ENCODE results near the gene SNRNP40.
"Not testable (repeated sequence)": the region's sequence is repeated elsewhere in the genome, so short reads cannot be mapped to it uniquely, and the experiment has no call there.

SNRNP40 gene

GRCh38 chr1:31296486-31297276, at the start of gene SNRNP40, which contains the start of gene ZCCHC17:
Gene SNRNP40 (minus strand): TSS chr1:31296788. CDS start chr1:31296751, 37 bp downstream.
Gene ZCCHC17 (plus strand): TSS chr1:31297032. CDS start chr1:31310099, 13,067 bp downstream.
- DNase-seq (ENCODE audit: low read depth, low spot score): peak; percentile 96

DNA sequence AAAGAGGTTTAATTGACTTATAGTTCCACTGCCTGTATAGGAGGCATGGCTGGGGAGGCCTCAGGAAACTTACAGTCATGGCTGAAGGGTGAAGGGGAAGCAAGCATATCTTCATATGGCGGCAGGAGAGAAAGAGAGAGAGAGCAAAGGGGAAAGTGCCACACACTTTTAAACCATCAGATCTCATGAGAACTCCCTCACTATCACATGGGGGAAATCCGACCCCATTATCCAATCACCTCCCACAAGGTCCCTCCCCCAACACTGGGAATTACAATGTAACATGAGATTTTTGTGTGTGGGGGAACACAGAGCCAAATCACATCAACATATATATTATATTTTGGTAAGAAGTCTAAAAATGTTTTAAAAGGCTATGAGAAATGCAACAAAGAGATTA, 49.0 kb upstream of the SNRNP40 start:
- no peak for DNase-seq (ENCODE audit: low read depth, low spot score)

- DNase-seq (ENCODE audit: low read depth, low spot score): no peak
These were observed 47.9 kb upstream of the SNRNP40 start for GRCh38 chr1:31344503-31344902.

DNA sequence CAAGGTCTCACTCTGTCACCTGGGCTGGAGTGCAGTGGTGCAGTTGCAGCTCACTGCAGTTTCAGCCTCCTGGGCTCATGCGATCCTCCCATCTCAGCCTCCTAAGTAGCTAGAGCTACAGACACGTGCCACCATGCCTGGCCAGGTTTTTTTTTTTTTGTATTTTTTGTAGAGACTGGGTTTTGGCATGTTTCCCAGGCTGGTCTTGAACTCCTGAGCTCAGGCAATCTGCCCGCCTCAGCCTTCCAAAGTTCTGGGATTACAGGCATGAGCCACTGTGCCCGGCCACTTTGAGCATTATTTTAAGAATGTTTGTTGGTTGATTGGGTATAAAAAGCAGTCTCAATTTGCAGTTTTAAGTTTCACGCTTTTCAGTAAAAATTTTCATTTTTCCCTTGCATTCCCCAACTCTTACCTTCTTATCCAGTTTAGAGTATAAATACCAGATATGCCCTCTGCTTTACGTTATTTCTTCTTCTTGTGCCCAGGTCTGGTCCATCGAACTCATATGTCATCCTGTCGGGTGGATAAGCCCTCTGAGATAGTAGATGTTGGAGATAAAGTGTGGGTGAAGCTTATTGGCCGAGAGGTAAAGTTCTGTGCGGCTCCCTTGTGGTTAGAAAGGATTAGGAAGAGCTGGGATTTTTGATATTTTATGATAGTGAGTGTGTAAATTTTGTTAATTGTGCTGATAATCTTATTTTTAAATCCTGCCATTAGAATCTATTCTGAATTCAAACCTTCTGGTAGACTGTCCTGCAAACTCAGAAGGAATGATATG, 40.3 kb upstream of the SNRNP40 start:
- DNase-seq (ENCODE audit: low read depth, low spot score): no peak

GRCh38 chr1:31335007-31335406, 38.4 kb upstream of the SNRNP40 start:
- DNase-seq (ENCODE audit: low read depth, low spot score): no peak

DNA sequence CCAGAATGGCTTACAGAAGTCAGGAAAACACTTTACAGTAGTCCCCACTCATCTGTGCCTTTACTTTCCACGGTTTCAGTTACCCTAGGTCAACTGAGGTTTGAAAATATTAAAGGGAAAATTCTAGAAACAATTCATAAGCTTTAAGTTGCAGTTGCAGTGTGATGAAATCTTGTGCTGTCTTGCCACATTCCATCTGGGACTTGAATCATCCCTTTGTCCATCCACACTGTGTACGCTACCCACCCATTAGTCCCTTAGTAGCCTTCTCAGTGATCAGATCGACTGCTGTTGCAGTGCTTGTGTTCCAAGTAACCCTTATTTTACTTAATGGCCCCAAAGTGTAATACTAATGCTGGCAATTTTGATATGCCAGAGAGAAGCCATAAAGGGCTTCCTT, 30.8 kb upstream of the SNRNP40 start:
- no peak for DNase-seq (ENCODE audit: low read depth, low spot score)

DNA sequence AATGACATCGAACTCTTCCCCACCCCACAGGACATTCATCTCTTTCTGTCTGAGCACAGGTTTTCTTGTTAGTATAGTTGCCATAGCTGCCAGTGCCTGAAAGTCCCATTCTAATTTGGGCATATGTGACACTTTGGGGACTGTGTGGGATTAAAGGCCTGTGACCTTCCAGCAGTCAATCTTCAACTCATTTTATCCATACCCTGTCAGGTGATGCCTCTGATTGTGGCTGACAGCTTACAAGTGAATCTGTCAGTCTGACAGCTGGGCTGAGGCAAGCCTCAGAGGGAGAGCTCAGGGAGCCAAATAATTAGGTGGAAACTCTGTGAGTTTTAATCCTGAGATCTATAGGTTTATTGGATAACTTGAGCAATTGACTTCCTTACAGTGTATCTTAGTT, 29.9 kb upstream of the SNRNP40 start:
- no peak for DNase-seq (ENCODE audit: low read depth, low spot score)

DNA sequence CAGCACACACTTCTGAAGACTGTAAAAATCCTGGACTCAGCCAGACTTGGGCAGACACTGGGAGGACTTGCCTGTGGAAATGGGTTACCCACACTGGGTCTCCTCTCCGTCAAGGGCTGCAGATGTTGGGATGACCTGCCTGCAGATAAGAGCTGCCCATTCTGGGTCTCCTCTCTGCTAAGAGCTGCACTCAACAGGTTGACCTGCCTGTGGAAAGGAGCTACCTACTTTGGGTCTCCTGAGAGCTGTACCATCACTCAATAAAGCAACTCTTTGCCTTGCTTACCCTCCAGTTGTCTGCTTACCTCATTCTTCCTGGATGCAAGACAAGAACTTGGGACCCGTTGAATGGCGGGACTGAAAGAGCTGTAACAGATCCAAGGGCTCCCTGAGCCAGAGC, 28.4 kb upstream of the SNRNP40 start:
- no peak for DNase-seq (ENCODE audit: low read depth, low spot score)

DNA sequence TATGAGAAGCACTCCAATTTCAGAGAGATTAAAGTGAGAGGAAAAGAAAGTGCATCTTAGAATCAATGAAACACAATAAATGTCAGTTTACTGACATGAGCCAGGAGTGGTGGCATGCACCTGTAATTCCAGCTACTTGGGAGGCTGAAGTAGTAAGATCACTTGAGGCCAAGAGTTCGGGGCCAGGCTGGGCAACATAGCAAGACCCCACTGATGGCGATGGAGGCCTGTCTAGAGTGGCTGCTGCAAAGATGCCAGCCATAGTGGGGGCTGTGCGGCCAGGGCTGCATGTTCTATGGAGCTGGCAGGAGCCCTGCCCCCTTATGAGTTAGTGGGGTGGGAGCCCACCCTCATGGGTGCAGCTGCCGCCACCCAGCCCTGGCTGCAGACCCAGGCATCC, 27.5 kb upstream of the SNRNP40 start:
- no peak for DNase-seq (ENCODE audit: low read depth, low spot score)

DNA sequence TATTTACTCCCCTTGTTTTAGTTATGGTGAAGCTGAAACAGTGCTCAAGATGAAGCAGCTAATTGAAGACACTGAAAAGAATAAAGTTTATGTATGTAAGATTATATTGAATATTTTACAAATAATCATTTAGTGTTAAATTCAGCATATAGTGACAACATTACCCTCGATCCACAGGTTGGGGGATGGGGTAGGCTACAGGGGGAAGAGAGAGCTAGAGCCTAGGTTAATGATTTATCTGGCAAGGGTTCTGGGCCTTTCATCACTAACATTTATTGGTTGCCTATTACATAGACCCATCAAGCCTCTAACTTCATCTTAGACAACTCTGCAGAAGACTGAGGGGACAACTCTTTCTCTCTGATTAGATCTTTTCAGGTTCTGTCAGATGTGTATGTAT, 21.6 kb upstream of the SNRNP40 start:
- DNase-seq (ENCODE audit: low read depth, low spot score): no peak

- DNase-seq (ENCODE audit: low read depth, low spot score): no peak
These were observed 19.3 kb upstream of the SNRNP40 start for GRCh38 chr1:31315902-31316301.

DNA sequence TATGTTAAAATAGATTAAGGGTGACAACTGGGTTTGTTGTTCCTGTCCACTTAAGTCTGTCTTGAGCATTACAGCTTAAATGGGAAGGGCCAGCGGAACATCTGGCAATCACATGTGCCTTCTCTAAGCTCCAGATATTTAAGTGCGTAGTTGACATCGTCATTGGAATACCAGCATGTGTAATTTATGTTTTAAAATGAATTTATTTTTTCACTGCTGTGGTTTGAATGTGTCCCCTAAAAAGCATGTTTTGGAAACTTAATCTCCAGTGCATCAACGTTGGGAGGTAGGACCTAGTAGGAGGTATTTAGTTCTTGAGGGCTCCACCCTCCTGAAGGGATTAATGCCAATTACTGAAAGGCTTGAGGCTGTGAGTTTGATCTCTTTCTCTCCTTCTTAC, 13.6 kb upstream of the SNRNP40 start:
- no peak for DNase-seq (ENCODE audit: low read depth, low spot score)

GRCh38 chr1:31308036-31308435, 11.4 kb upstream of the SNRNP40 start:
- no peak for DNase-seq (ENCODE audit: low read depth, low spot score)

DNA sequence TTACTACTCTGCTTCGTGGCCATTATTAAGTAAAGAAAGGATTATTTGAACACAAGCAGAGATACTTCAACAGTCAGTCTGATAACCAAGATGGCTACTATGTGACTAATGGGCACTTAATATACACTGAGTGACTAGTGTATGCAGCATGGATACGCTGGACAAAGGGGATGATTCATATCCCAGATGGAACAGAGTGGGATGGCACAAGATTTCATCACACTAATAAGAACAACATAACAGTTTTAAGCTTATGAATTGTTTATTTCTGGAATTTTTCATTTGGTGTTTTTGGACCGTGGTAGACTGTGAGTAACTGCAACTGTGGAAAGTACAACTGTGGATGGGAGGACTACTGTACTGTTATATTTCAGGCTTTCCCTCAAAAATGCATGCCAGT, 9.7 kb upstream of the SNRNP40 start:
- peak; percentile 8 for DNase-seq (ENCODE audit: low read depth, low spot score)

- no peak for DNase-seq (ENCODE audit: low read depth, low spot score)
These were observed 6.3 kb upstream of the SNRNP40 start for GRCh38 chr1:31302709-31303441.

- DNase-seq (ENCODE audit: low read depth, low spot score): no peak
These were observed 3.6 kb upstream of the SNRNP40 start for GRCh38 chr1:31300193-31300592.

DNA sequence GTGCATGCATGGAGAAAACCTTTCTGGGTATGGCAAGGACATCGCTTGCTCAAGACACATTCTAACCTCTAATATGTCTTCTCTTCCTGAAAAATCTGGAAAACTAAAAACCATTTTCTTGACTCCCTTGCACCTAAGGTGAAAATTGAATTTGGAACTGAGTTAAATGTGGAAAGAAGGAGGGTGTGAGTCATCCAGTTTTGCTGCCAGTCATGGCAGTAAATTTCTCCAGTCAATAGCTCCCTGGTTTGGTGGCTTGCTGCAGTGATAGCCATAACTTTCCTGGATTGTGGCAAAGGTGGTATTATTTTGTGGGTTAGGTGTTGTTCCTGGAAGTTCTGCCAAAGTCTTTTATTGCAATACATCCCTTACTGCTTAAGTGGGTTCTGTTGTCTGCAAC, 2.8 kb upstream of the SNRNP40 start:
- no peak for DNase-seq (ENCODE audit: low read depth, low spot score)

DNA sequence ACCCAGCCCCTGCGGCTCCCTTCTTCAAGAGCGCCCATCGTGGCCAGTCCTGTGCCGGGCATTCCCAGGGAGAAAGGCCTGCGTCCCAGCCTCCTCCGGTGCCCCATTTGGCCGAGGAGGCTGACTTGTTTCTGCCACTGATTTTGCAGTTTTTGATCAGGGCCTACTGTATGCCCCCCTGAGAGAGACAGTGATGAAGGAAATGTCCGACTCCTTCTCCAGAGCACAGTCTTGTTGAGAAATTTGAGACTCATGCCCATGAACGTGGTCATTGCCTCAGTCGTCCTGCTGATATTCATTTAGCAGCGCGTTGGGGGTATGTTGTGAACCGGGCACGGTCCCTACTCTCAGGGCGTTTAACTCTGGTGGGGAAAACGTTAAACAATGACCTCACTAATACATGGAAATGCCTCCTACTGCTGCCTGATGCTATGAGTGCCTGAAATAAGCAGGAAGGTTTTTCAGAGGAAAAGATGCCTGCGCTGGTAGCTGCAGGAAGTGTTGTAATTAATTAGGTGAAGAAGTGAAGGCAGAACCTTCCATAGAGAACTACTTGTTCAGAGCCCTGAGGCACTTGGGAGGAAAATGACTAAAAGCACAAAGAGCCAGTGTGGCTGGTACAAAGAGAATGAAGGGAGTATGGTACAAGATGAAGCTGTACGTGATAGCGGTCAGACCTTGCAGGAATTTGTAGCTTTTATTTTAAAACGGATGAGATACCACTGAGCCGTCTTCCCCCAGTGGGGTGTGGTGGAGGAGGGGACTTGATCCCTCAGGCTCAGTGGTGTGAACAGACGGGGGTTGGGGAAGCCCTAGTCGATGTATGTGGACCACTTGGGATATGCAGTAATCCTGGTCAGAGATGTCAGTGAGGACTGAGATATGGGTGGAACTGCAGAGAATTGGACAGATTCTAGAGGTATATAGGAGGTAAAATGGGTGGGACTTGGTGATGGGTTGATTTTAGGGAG, 974 bp upstream of the SNRNP40 start:
- no peak for DNase-seq (ENCODE audit: low read depth, low spot score)

DNA sequence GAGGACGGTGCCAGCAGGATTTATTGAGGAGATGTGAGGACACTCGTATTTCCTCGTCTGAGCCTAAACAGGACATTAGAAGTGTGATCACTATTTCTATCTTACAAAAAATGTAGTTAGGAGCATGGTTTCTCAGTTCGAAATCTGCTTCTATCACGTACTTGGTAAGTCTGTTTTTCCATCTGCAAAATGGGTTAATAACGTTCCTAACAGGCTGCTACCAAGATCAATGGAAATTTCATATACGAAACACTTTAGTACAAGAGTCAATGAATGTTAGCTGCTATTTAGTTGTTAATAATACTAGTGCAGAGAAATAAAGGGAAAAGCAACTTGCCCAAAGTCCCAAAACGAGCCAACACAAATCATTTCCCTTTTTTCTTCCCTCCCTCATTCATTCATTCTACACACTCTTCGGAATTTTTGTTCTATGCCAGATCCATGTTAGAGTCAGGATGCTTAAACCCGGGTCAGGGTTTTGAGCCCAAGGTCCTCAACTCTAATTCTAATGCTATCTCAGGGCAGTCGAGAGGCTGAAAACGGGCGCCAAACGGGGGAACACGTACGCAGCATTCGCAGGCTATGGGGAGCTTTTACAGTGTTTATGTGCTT, 608 bp downstream of the SNRNP40 start:
- no peak for DNase-seq (ENCODE audit: low read depth, low spot score)

GRCh38 chr1:31289021-31289420, 7.6 kb downstream of the SNRNP40 start:
- DNase-seq (ENCODE audit: low read depth, low spot score): no peak

DNA sequence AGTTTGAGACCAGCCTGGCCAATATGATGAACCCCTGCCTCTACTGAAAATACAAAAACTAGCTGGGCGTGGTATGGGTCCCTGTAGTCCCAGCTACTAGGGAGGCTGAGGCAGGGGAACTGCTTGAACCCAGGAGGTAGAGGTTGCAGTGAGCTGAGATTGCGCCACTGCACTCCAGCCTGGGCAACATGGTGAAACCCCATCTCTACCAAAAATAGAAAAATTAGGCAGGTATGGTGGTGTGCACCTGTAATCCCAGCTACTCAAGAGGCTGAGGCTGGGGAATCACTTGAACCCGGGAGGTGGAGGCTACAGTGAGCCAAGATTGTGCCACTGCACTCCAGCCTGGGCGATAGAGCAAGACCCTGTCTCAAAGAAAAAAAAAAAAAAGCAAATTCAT, 8.8 kb downstream of the SNRNP40 start:
- DNase-seq (ENCODE audit: low read depth, low spot score): not testable (repeated sequence)
